B cell (primary cell): ENCODE results near the gene DOCK1.

Experiments
- EZH2 ChIP-seq: IDR thresholded peaks from 2 replicates; pipeline ENCODE4 v1.6.1; 2012; ENCODE audit warnings: borderline replicate concordance, low read depth, mild to moderate bottlenecking, moderate library complexity, low read length; ENCODE audit not compliant: insufficient read depth, poor library complexity, severe bottlenecking
- TF ChIP-seq, protein P1 (sequence below): fragments of 200-600 bp; IDR thresholded peaks from one replicate; pipeline ENCODE4 v1.8.0; 2022; ENCODE audit warnings: antibody characterized with exemption, mild to moderate bottlenecking

DNA sequence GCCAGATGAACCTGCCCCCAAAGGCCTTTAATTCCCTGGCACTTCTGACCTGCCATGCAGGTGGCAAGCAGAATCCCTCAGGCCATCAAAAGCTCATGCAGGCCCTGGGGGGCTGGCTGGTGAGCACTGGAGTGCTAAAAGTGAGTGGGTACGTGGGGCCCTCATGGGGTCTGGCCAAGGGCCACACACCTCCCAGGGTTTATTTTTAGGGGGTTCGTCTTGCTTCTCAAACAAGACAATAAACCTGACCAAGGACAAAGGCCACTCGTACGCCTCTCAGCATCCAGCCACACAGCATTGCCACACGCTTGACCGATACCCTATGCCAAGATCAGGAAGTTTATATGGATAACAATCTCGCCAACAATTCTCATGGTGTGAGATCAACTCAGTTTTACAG lies 33.1 kb upstream of the DOCK1 start:
- TF ChIP-seq EZH2 = no peak
- TF ChIP-seq, protein P1, sequence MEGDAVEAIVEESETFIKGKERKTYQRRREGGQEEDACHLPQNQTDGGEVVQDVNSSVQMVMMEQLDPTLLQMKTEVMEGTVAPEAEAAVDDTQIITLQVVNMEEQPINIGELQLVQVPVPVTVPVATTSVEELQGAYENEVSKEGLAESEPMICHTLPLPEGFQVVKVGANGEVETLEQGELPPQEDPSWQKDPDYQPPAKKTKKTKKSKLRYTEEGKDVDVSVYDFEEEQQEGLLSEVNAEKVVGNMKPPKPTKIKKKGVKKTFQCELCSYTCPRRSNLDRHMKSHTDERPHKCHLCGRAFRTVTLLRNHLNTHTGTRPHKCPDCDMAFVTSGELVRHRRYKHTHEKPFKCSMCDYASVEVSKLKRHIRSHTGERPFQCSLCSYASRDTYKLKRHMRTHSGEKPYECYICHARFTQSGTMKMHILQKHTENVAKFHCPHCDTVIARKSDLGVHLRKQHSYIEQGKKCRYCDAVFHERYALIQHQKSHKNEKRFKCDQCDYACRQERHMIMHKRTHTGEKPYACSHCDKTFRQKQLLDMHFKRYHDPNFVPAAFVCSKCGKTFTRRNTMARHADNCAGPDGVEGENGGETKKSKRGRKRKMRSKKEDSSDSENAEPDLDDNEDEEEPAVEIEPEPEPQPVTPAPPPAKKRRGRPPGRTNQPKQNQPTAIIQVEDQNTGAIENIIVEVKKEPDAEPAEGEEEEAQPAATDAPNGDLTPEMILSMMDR = no peak
